Loucy (cell line): ENCODE data around the gene C1orf35.

ENCODE experiments used
- EZH2phosphoT487 ChIP-seq: fragments of 200-600 bp; IDR thresholded peaks from 2 replicates; pipeline ENCODE4 v1.6.1; 2018; ENCODE audit warnings: antibody characterized with exemption, mild to moderate bottlenecking, moderate library complexity, borderline replicate concordance
- TF ChIP-seq, protein P1 (sequence below): fragments of 200-600 bp; sonication (generic); conservative IDR thresholded peaks from 2 replicates; pipeline ENCODE4 v1.5.1; 2014; ENCODE audit warnings: mild to moderate bottlenecking, antibody characterized with exemption, low read length

- TF ChIP-seq, protein P1, sequence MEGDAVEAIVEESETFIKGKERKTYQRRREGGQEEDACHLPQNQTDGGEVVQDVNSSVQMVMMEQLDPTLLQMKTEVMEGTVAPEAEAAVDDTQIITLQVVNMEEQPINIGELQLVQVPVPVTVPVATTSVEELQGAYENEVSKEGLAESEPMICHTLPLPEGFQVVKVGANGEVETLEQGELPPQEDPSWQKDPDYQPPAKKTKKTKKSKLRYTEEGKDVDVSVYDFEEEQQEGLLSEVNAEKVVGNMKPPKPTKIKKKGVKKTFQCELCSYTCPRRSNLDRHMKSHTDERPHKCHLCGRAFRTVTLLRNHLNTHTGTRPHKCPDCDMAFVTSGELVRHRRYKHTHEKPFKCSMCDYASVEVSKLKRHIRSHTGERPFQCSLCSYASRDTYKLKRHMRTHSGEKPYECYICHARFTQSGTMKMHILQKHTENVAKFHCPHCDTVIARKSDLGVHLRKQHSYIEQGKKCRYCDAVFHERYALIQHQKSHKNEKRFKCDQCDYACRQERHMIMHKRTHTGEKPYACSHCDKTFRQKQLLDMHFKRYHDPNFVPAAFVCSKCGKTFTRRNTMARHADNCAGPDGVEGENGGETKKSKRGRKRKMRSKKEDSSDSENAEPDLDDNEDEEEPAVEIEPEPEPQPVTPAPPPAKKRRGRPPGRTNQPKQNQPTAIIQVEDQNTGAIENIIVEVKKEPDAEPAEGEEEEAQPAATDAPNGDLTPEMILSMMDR: no peak
- no peak for TF ChIP-seq EZH2phosphoT487
These were observed 33.8 kb upstream of the C1orf35 start for GRCh38 chr1:228136901-228137300.
